Testis (tissue), 3 donors: ENCODE measurements around the gene SH3GL1. TPM values are rescaled to one million over a fixed set of nuclear protein-coding genes. Genes with fewer than 3 reads are reported as not detected.

Source experiments
- DNase-seq: peaks from one replicate; pipeline ENCODE4 v3.0.0-alpha.2; 2019
- H3K27ac ChIP-seq, 2 donors: fragments of 200-600 bp; sonication (generic); one replicate each; pipeline ENCODE4 v1.5.1; 2019
- H3K27me3 ChIP-seq: fragments of 200-600 bp; sonication (generic); one replicate; pipeline ENCODE4 v1.5.1; 2019
- H3K36me3 ChIP-seq: fragments of 200-600 bp; sonication (generic); one replicate; pipeline ENCODE4 v1.5.1; 2017; ENCODE audit warnings: low read depth; ENCODE audit errors: missing control alignments
- H3K4me1 ChIP-seq: fragments of 200-600 bp; sonication (generic); one replicate; pipeline ENCODE4 v1.5.1; 2019
- H3K4me3 ChIP-seq, 2 donors: fragments of 200-600 bp; sonication (generic); one replicate each; pipeline ENCODE4 v1.5.1; 2017 to 2019
- H3K9me3 ChIP-seq: fragments of 200-600 bp; sonication (generic); one replicate; pipeline ENCODE4 v1.5.1; 2017
- POLR2A ChIP-seq: fragments of 450-650 bp; IDR thresholded peaks from one replicate; pipeline ENCODE4 v1.6.1; 2017; ENCODE audit warnings: antibody characterized with exemption, mild to moderate bottlenecking, moderate library complexity
- WGBS, 2 donors: methylation state at CpG; one replicate each; pipeline ENCODE4 v1.1.5; 2018; 5-methylcytosine and 5-hydroxymethylcytosine counted together
- intact Hi-C: fragments of 100-400 bp; cut with DNase I; formaldehyde crosslinking; loops from one replicate; pipeline ENCODE4 v1.15.1; 2023; ENCODE audit warnings: low total_unique reads
- polyA plus RNA-seq: library from polyadenylated mRNA; stranded (reverse); fragments of 350-450 nt; fragmentation: Illumina TruSeq; extraction: RNeasy Lipid Tissue Mini Kit (QIAGEN cat#74804); gene quantifications from one replicate; pipeline ENCODE4 v1.2.3, GENCODE V29; 2014; ENCODE audit warnings: low read depth, low replicate concordance; ENCODE audit not compliant: insufficient read depth
- total RNA-seq, 2 donors: library from RNA; depleted of rRNA; stranded (reverse); fragments of >200 nt; gene quantifications; one replicate each; pipeline ENCODE4 v1.2.3, GENCODE V29; 2016
- TF ChIP-seq, protein P1 (sequence below), 3 experiments: fragments of 450-650 bp in 2 of 3; fragments of 200-600 bp in 1 of 3; sonication (generic) in 1 of 3; IDR thresholded peaks; one replicate each; pipeline ENCODE4 v1.5.1; 2016 to 2019; ENCODE audit warnings: antibody characterized with exemption in 3 of 3, mild to moderate bottlenecking in 2 of 3, moderate library complexity in 1 of 3

The SH3GL1 gene
- total and polyA plus RNA-seq, 3 donors from 2014 or later: 41.6 to 53.4 (median 47.3) TPM

DNA sequence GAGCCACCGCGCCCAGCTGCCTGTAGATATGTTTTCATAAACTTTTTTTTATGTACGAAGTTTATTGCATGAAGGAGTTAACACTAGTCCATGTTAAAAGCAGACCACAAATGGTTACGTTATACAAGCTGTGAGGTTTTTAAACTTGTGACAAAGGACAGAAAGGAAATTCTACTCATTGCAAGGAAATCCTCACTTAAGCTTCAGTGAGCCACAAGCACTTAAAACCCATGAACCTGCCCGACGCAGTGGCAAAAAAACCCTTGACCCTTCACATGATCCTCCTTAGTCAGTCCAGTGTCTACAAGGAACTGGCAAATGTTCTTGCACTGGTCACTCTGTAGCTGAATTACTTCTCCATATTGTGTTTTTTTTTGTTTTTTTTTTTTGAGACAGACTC is 52.8 kb downstream of the SH3GL1 start:
- WGBS, 2 donors: 77 to 89% methylated on average over 6 of the region's 6 CpGs
- Histone ChIP-seq H3K9me3 (no peaks in the 10 kb centered on the region), H3K36me3 (no peaks in the 10 kb centered on the region), H3K4me3 (no peak overlapping the region), H3K27ac (no peak overlapping the region), H3K4me1 (peaks cover 6% of the 10 kb centered on the region), H3K27me3 (no peaks in the 10 kb centered on the region)
- DNase-seq: no peak
- TF ChIP-seq, protein P1, sequence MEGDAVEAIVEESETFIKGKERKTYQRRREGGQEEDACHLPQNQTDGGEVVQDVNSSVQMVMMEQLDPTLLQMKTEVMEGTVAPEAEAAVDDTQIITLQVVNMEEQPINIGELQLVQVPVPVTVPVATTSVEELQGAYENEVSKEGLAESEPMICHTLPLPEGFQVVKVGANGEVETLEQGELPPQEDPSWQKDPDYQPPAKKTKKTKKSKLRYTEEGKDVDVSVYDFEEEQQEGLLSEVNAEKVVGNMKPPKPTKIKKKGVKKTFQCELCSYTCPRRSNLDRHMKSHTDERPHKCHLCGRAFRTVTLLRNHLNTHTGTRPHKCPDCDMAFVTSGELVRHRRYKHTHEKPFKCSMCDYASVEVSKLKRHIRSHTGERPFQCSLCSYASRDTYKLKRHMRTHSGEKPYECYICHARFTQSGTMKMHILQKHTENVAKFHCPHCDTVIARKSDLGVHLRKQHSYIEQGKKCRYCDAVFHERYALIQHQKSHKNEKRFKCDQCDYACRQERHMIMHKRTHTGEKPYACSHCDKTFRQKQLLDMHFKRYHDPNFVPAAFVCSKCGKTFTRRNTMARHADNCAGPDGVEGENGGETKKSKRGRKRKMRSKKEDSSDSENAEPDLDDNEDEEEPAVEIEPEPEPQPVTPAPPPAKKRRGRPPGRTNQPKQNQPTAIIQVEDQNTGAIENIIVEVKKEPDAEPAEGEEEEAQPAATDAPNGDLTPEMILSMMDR (IDR thresholded peaks at IDR 0.05): no peak
- no peak for TF ChIP-seq POLR2A
- intact Hi-C loops: no loop called here

DNA sequence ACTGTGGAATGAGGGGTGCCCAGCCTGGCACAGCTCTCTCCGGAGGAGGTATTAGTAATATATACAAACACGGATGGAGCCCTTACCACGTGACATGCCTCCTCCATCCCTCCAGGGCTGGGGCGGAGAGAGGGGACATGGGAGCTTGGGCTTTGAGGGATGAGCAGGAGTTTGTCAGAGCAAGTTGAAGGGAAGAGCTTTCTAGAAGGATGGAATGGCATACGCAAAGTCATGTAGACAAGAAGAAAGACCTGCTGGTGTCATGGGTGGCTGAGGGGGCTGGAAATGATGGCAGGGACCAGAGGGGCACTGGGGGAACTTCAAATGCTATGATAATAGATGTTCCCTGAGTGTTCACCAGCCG is 54.3 kb downstream of the SH3GL1 start:
- intact Hi-C loops: no loop called here
- 92 to 95% methylated on average over 6 of the region's 6 CpGs for WGBS, 2 donors
- DNase-seq: no peak

DNA sequence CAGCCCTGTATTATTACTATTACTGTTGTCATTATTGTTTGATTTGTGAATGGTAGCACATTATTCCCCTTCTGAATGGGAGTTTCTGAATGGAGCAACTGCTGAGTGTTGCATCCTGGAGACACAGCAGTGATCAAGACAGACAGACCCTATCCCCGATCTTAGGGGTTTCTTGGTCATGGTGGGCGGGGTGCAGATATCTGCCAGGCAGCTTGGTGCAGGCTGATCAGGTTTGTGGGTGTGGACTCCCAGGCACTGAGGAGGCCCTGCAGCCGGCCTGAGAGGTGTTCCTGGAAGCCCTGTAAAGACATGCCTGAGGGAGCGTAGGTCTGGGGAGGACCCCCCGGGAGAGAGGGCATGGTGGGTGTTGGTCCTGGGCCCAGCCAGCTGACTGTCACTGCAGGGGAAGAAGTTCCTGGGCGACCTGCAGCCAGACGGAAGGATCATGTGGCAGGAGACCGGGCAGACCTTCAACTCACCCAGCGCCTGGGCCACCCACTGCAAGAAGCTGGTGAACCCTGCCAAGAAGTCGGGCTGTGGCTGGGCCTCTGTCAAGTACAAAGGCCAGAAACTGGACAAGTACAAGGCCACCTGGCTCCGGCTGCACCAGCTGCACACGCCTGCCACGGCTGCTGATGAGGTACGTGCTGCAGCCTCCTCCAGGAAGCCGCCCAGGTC is 54.9 kb downstream of the SH3GL1 start:
- WGBS, 2 donors: 72 to 79% methylated on average over 13 to 15 of the region's 15 CpGs
- H3K4me1 ChIP-seq: peaks cover 6% of the 10 kb centered on the region
- no peaks in the 10 kb centered on the region for H3K27me3 ChIP-seq
- H3K9me3 ChIP-seq: no peaks in the 10 kb centered on the region
- intact Hi-C loops: no loop called here
- H3K36me3 ChIP-seq: no peaks in the 10 kb centered on the region
- peak; percentile 35 for DNase-seq
- TF ChIP-seq POLR2A: no peak
- TF ChIP-seq, protein P1 (IDR thresholded peaks at IDR 0.05): no peak
- no peak overlapping the region for H3K4me3 ChIP-seq
- H3K27ac ChIP-seq: no peak overlapping the region

More for the DNA sequence above, 54.3 kb downstream of the SH3GL1 start:
- TF ChIP-seq, protein P1 (IDR thresholded peaks at IDR 0.05): no peak
- no peak for TF ChIP-seq POLR2A
- Histone ChIP-seq H3K27me3 (no peaks in the 10 kb centered on the region), H3K9me3 (no peaks in the 10 kb centered on the region), H3K4me1 (peaks cover 6% of the 10 kb centered on the region), H3K4me3 (no peak overlapping the region), H3K27ac (no peak overlapping the region), H3K36me3 (no peaks in the 10 kb centered on the region)

DNA sequence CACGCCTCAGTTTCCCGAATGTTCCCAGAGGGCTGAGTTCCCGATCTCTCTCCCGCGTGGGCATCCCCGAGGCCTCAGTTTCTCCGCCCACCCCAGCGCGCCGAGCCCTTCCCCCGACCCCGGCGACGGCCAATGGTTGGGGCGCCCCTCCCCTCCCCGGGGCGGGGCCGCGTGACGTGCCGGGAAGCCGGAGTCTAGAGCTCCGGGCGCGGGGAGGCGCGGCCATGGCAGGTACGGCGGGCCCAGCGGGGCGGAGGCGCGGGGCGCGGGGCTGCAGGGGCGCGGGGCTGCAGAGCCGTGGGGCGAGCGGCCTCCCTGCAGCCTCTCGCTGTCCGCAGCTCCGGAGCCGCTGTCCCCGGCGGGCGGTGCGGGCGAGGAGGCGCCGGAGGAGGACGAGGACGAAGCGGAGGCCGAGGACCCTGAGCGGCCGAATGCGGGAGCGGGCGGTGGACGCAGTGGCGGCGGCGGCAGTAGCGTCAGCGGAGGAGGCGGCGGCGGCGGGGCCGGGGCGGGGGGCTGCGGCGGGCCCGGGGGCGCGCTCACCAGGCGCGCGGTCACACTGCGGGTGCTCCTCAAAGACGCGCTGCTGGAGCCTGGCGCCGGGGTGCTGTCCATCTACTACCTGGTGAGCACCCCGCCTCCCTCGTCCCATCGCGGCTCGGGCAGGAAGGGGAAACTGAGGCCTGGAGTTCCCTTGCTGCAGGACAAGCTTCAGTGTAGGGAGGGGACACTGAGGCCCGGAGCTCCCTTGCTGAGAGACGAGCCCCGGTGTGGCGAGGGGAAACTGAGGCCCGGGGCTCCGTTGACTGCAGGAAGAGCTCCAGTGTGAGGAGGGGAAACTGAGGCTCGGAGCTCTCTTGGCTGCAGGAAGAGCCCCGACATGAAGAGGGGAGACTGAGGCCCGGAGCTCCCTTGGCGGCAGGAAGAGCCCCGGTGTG is 56.7 kb downstream of the SH3GL1 start, which contains the start of gene MPND:
Gene MPND (plus strand): TSS at position 193 of the 938 bp plus-strand sequence. CDS start 32 bp downstream, at position 225.
- DNase-seq: peak; percentile 96
- intact Hi-C loops: no loop called here
- Histone ChIP-seq H3K27me3 (no peaks in the 10 kb centered on the region), H3K9me3 (no peaks in the 10 kb centered on the region), H3K4me3 (peak within 1 kb of the TSS; percentile 75 to 79), H3K36me3 (no peaks in the 10 kb centered on the region), H3K4me1 (peaks cover 9% of the 10 kb centered on the region), H3K27ac (peak within 1 kb of the TSS; percentile 92 to 95)
- no peak for TF ChIP-seq POLR2A
- TF ChIP-seq, protein P1 (IDR thresholded peaks at IDR 0.05): no peak
- WGBS, 2 donors: 2 to 7% methylated on average over 54 to 58 of the region's 101 CpGs
